ENCODE results near the gene MTUS2. TPM values are rescaled to one million over a fixed set of nuclear protein-coding genes. Genes with fewer than 3 reads are reported as not detected.

The MTUS2 gene
- total RNA-seq, 6 experiments from 2014 or later: 0.07 to 0.15 (median 0.14) TPM; not detected in 1

GRCh38 chr13:29551214-29551613 is 731.1 kb downstream of the MTUS2 start:
- no peak for DNase-seq
- Mint-ChIP-seq H3K9me3 (no peaks in the 10 kb centered on the region), H3K4me3 (no peak overlapping the region), H3K36me3 (ENCODE audit: low read depth) (peaks cover 70% of the 10 kb centered on the region), H3K27ac (peak overlapping the region; percentile 46; the same call in 1 of the 2 replicates), H3K27me3 (ENCODE audit: insufficient read depth) (peaks cover 1% of the 10 kb centered on the region), H3K4me1 (ENCODE audit: low read depth) (peaks cover 93% of the 10 kb centered on the region)
- TF ChIP-seq CTCF (IDR thresholded peaks at IDR 0.05): no peak

Other genes with a start within 250 kb of the MTUS2 start
- 100 to 1,000 TPM; 156 to 175 (median 165) TPM for gene POMP, start 161.2 kb upstream of the MTUS2 start, total RNA-seq (2021; fragmentation: NEBNext Ultra II Directional; extraction: Animal tissue kit (Norgen Biotek cat#: 25700))
- 1 to 10 TPM; 2.2 to 4.3 (median 2.8) TPM for gene SLC46A3, start 101.4 kb upstream of the MTUS2 start, total RNA-seq (2021; fragmentation: NEBNext Ultra II Directional; extraction: Animal tissue kit (Norgen Biotek cat#: 25700))

Data from HFFc6 (cell line).